Measurements from ENCODE around the gene SRRM3. TPM values are rescaled to one million over a fixed set of nuclear protein-coding genes. Genes with fewer than 3 reads are reported as not detected.

Gene SRRM3
- total and polyA plus RNA-seq, 2 experiments from 2014 or later, result 8.6 to 13.8 TPM

DNA sequence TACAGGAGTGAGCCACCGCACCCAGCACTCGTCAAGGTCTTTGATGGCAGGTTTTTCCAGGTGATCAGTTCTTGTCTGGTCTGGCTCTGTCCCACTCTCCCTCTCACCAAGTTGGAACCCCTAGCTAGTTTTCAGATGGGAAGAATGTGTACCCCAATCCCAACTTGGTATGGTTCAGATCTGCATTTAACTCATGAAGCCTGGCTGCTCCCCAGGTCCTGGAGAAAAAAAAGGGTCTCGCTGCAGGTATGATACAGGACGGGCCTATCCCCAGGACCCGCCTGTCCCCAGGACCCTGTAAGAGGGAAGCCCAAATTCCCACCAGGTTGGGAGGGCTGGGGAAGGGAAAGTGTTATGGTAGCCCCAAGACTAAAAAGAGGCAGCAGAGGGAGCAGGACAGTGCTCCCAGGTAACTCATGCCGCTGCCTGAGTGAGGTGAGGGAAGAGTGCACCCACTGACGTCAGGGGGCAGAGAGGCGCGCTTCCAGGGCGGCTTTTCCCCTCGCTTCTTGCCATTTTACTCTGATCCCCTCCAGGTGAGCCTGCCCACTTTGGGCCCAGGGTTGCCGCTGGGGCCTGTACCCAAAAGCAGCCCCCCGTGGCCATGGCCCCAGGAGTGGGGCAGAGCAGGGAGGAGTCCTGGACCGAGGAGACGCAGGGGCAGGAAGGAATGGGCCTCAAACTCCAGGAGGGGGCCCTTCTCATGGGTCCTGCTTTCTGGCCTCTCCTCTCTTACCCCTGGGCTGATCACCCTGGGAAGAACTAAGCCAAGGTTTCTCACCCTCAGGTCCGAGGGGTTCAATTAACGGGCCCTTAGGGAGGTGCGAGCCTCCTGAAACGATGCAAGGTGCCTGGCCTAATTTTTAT, 36.4 kb upstream of the SRRM3 start:
- no peak for TF ChIP-seq STAT1 (IDR thresholded peaks at IDR 0.05; ENCODE audit: unreplicated experiment)
- TF ChIP-seq, protein P1, sequence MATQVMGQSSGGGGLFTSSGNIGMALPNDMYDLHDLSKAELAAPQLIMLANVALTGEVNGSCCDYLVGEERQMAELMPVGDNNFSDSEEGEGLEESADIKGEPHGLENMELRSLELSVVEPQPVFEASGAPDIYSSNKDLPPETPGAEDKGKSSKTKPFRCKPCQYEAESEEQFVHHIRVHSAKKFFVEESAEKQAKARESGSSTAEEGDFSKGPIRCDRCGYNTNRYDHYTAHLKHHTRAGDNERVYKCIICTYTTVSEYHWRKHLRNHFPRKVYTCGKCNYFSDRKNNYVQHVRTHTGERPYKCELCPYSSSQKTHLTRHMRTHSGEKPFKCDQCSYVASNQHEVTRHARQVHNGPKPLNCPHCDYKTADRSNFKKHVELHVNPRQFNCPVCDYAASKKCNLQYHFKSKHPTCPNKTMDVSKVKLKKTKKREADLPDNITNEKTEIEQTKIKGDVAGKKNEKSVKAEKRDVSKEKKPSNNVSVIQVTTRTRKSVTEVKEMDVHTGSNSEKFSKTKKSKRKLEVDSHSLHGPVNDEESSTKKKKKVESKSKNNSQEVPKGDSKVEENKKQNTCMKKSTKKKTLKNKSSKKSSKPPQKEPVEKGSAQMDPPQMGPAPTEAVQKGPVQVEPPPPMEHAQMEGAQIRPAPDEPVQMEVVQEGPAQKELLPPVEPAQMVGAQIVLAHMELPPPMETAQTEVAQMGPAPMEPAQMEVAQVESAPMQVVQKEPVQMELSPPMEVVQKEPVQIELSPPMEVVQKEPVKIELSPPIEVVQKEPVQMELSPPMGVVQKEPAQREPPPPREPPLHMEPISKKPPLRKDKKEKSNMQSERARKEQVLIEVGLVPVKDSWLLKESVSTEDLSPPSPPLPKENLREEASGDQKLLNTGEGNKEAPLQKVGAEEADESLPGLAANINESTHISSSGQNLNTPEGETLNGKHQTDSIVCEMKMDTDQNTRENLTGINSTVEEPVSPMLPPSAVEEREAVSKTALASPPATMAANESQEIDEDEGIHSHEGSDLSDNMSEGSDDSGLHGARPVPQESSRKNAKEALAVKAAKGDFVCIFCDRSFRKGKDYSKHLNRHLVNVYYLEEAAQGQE (IDR thresholded peaks at IDR 0.05; ENCODE audit: unreplicated experiment), result peak; percentile 5
- no peak for TF ChIP-seq CREB1 (CRISPR knock-in tag; IDR thresholded peaks at IDR 0.05; ENCODE audit: low read depth)
- no peak for TF ChIP-seq ZNF331 (CRISPR knock-in tag; IDR thresholded peaks at IDR 0.05; ENCODE audit: low read depth)
- no peak for TF ChIP-seq JUNB (IDR thresholded peaks at IDR 0.05; ENCODE audit: unreplicated experiment)
- no peak for TF ChIP-seq POLR2AphosphoS5 (IDR thresholded peaks at IDR 0.05; ENCODE audit: low read depth)
- H3K27ac ChIP-seq (ENCODE audit: low read depth), result peak overlapping the region; percentile 99
- H3K9me3 Mint-ChIP-seq, result no peaks in the 10 kb centered on the region
- H4K20me1 ChIP-seq (replicated peaks; ENCODE audit: insufficient read depth), result no peaks in the 10 kb centered on the region
- H3K27me3 ChIP-seq (ENCODE audit: insufficient read depth), result no peaks in the 10 kb centered on the region
- peak overlapping the region; percentile 33; the same call in 1 of the 3 replicates for H3K4me3 Mint-ChIP-seq
- H3K4me1 ChIP-seq (ENCODE audit: insufficient read depth), result peaks cover 7% of the 10 kb centered on the region
- no peak for ATAC-seq
- no peak for DNase-seq (ENCODE audit: low spot score)
- no peaks in the 10 kb centered on the region for H3K79me2 ChIP-seq (replicated peaks; ENCODE audit: insufficient read depth)
- H3K9me2 ChIP-seq (ENCODE audit: insufficient read depth), result 0 out of 2 replicates have a peak, but pooled peaks cover 4% of the 10 kb centered on the region
- peak overlapping the region; percentile 39; the same call in 1 of the 2 replicates for H3K4me2 ChIP-seq
- H3K27me3 Mint-ChIP-seq (ENCODE audit: insufficient read depth, low read depth, poor library complexity), result peaks cover 24% of the 10 kb centered on the region
- peak overlapping the region; percentile 99 for H3K27ac Mint-ChIP-seq
- peaks cover 3% of the 10 kb centered on the region; the same call in 1 of the 2 replicates for H3F3A ChIP-seq (replicated peaks; ENCODE audit: low read depth)
- H3K4me3 ChIP-seq, result no peak overlapping the region
- H3K4me1 Mint-ChIP-seq, result peaks cover 35% of the 10 kb centered on the region
- H3K36me3 ChIP-seq (ENCODE audit: insufficient read depth), result no peaks in the 10 kb centered on the region
- no peaks in the 10 kb centered on the region; the same call in 1 of the 3 replicates for H3K36me3 Mint-ChIP-seq (ENCODE audit: low read depth)
- H2AFZ ChIP-seq, result no peak overlapping the region

DNA sequence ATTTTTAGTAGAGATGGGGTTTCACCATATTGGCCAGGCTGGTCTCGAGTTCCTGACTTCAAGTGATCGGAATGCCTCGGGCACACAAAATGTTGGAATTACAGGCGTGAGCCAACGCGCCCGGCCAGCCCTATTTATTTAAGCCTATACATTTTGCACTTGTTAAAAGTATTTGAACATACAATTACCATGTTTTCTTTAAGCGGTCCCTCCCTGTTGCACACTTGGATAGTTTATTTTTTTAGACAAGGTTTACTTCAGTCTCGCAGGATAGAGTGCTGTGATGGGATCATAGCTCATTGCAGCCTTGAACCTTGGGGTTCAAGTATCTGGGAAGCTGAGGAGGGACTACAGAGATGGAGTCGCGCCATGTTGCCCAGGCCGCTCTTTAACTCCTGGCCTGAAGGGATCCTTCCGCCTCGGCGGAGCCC, 35.7 kb upstream of the SRRM3 start:
- ATAC-seq (no peak), DNase-seq (ENCODE audit: low spot score) (no peak)
- no peaks in the 10 kb centered on the region for H3K36me3 ChIP-seq (ENCODE audit: insufficient read depth)
- H3K27me3 ChIP-seq (ENCODE audit: insufficient read depth), result no peaks in the 10 kb centered on the region
- Mint-ChIP-seq H3K4me3 (peak overlapping the region; percentile 80), H3K27me3 (ENCODE audit: insufficient read depth, low read depth, poor library complexity) (peaks cover 20% of the 10 kb centered on the region), H3K4me1 (peaks cover 35% of the 10 kb centered on the region), H3K9me3 (no peaks in the 10 kb centered on the region), H3K36me3 (ENCODE audit: low read depth) (no peaks in the 10 kb centered on the region; the same call in 1 of the 3 replicates), H3K27ac (peak overlapping the region; percentile 99)
- peaks cover 7% of the 10 kb centered on the region for H3K4me1 ChIP-seq (ENCODE audit: insufficient read depth)
- H2AFZ ChIP-seq, result no peak overlapping the region
- no peak overlapping the region for H3K4me2 ChIP-seq
- peak overlapping the region; percentile 95 for H3K27ac ChIP-seq (ENCODE audit: low read depth)
- no peaks in the 10 kb centered on the region for H3K79me2 ChIP-seq (replicated peaks; ENCODE audit: insufficient read depth)
- H4K20me1 ChIP-seq (replicated peaks; ENCODE audit: insufficient read depth), result no peaks in the 10 kb centered on the region
- H3K9me2 ChIP-seq (ENCODE audit: insufficient read depth), result 0 out of 2 replicates have a peak, but pooled peaks cover 4% of the 10 kb centered on the region
- peaks cover 3% of the 10 kb centered on the region; the same call in 1 of the 2 replicates for H3F3A ChIP-seq (replicated peaks; ENCODE audit: low read depth)
- H3K4me3 ChIP-seq, result peak overlapping the region; percentile 11; the same call in 1 of the 2 replicates
- TF ChIP-seq, protein P1 (IDR thresholded peaks at IDR 0.05; ENCODE audit: unreplicated experiment), result no peak
- no peak for TF ChIP-seq ZNF114 (CRISPR knock-in tag; IDR thresholded peaks at IDR 0.05)
- TF ChIP-seq, protein P2, sequence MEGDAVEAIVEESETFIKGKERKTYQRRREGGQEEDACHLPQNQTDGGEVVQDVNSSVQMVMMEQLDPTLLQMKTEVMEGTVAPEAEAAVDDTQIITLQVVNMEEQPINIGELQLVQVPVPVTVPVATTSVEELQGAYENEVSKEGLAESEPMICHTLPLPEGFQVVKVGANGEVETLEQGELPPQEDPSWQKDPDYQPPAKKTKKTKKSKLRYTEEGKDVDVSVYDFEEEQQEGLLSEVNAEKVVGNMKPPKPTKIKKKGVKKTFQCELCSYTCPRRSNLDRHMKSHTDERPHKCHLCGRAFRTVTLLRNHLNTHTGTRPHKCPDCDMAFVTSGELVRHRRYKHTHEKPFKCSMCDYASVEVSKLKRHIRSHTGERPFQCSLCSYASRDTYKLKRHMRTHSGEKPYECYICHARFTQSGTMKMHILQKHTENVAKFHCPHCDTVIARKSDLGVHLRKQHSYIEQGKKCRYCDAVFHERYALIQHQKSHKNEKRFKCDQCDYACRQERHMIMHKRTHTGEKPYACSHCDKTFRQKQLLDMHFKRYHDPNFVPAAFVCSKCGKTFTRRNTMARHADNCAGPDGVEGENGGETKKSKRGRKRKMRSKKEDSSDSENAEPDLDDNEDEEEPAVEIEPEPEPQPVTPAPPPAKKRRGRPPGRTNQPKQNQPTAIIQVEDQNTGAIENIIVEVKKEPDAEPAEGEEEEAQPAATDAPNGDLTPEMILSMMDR (conservative IDR thresholded peaks at IDR 0.05; ENCODE audit: low read depth in 2 of 2), result no peak
- TF ChIP-seq POLR2AphosphoS5 (IDR thresholded peaks at IDR 0.05; ENCODE audit: low read depth), result no peak

Measured in GM23338 (cell line).